K562 (cell line): ENCODE results near the gene TPCN1. TPM values are rescaled to one million over a fixed set of nuclear protein-coding genes. Genes with fewer than 3 reads are reported as not detected.
A peak's percentile ranks its signal among the peaks of the same experiment; 100 is the strongest.

Source experiments
- ATAC-seq: fragments of 200-7000 bp; cut with Tn5 transposase; 3 replicates; pipeline ENCODE4 v1.9.1; 2020; ENCODE audit warnings: moderate library complexity
- BruUV-seq: library from RNA; stranded (reverse); fragments of 400-500 nt; replicated peaks from 2 replicates; lab custom pipeline; 2021; lab: Mats Ljungman, UMichigan
- CTCF ChIA-PET: fragments of 300-600 bp; formaldehyde crosslinking; extraction: SDS; loops from one replicate; lab custom pipeline; 2021; ENCODE audit warnings: low intra/inter-chr PET ratio; lab: Yijun Ruan, JAX
- POLR2A ChIA-PET: fragments of 300-600, 350-650 bp; sonication (Branson Sonifier 250); formaldehyde crosslinking; extraction: SDS; loops from one replicate; lab custom pipeline; 2021; ENCODE audit warnings: antibody characterized with exemption, inconsistent platforms; lab: Yijun Ruan, JAX
- DNase-seq, 4 experiments: peaks; one replicate each; pipeline versions ENCODE4 v3.0.0 to v3.0.0-alpha.2; 2011 to 2018; ENCODE audit warnings: low spot score in 3 of 4, mixed read lengths in 3 of 4; ENCODE audit errors: extremely low read depth in 1 of 4
- FAIRE-seq: peaks from 2 replicates; lab custom pipeline; 2011; peaks lifted over from hg19 to GRCh38; lab: Jason Lieb, UNC
- H2AFZ ChIP-seq: 2 replicates; pipeline ENCODE4 v1.6.0; 2011; ENCODE audit warnings: low read depth, low read length, control low read depth, inconsistent platforms
- H3K27ac ChIP-seq: fragments of 200-600 bp; 3 replicates; pipeline ENCODE4 v1.8.0; 2011; ENCODE audit warnings: low read depth, mild to moderate bottlenecking, control low read depth, inconsistent platforms, low read length, moderate library complexity, mixed read lengths; ENCODE audit errors: extremely low read depth
- H3K27me3 ChIP-seq, 2 experiments: fragments of 300-600 bp in 1 of 2; 2 replicates in 1 of 2; 3 replicates in 1 of 2; pipeline versions ENCODE4 v1.6.0 to v1.8.0; 2011; ENCODE audit warnings: inconsistent platforms in 2 of 2, low read length in 2 of 2, mild to moderate bottlenecking in 1 of 2, mixed read lengths in 1 of 2, moderate library complexity in 1 of 2; ENCODE audit not compliant: control insufficient read depth in 2 of 2, insufficient read depth in 2 of 2
- H3K36me3 ChIP-seq: fragments of 300-600 bp; 3 replicates; pipeline ENCODE4 v1.8.0; 2011; ENCODE audit warnings: mild to moderate bottlenecking, low read length, inconsistent platforms; ENCODE audit not compliant: control insufficient read depth, insufficient read depth
- H3K4me1 ChIP-seq, 2 experiments: fragments of 200-600 bp in 1 of 2; replicated peaks in 1 of 2; 2 replicates in 1 of 2; 3 replicates in 1 of 2; pipeline versions ENCODE4 v1.5.1 to v1.8.0; 2011; ENCODE audit warnings: inconsistent platforms in 2 of 2, low read length in 2 of 2, mild to moderate bottlenecking in 1 of 2, mixed read lengths in 1 of 2, moderate library complexity in 1 of 2; ENCODE audit not compliant: control insufficient read depth in 2 of 2, insufficient read depth in 2 of 2
- H3K4me2 ChIP-seq: 2 replicates; pipeline ENCODE4 v1.6.1; 2011; ENCODE audit warnings: low read length, control low read depth, inconsistent platforms, mixed read lengths; ENCODE audit not compliant: insufficient read depth
- H3K4me3 ChIP-seq: fragments of 200-600 bp; sonication (generic), shearing (Covaris generic); 2 replicates; pipeline ENCODE4 v1.5.1; 2016; ENCODE audit warnings: control low read depth, inconsistent platforms
- H3K79me2 ChIP-seq: fragments of 200-600 bp; 3 replicates; pipeline ENCODE4 v1.8.0; 2011; ENCODE audit warnings: low read length, inconsistent platforms; ENCODE audit not compliant: control insufficient read depth, insufficient read depth
- H3K9ac ChIP-seq, 2 experiments: 2 replicates each; pipeline versions ENCODE4 v1.6.0 to v1.6.1; 2011; ENCODE audit warnings: low read depth in 2 of 2, low read length in 2 of 2, control low read depth in 1 of 2, inconsistent platforms in 1 of 2, mild to moderate bottlenecking in 1 of 2, mixed read lengths in 1 of 2; ENCODE audit not compliant: insufficient read depth in 1 of 2
- H3K9me1 ChIP-seq: one replicate; pipeline ENCODE4 v1.6.0; 2011; ENCODE audit warnings: inconsistent platforms, mild to moderate bottlenecking, low read length, moderate library complexity; ENCODE audit not compliant: control insufficient read depth, insufficient read depth
- H3K9me3 ChIP-seq: replicated peaks from 2 replicates; pipeline ENCODE4 v1.5.1; 2011; ENCODE audit warnings: low read depth, low read length, inconsistent platforms; ENCODE audit not compliant: control insufficient read depth, insufficient read depth
- H4K20me1 ChIP-seq: replicated peaks from 2 replicates; pipeline ENCODE4 v1.6.1; 2011; ENCODE audit warnings: low read length, inconsistent platforms, mixed read lengths; ENCODE audit not compliant: control insufficient read depth, insufficient read depth
- CLOCK ChIP-seq: fragments of 250-450 bp; sonication (Bioruptor Pico); IDR thresholded peaks from 2 replicates; pipeline ENCODE4 v1.4.0; 2020; ENCODE audit warnings: mild to moderate bottlenecking, moderate library complexity, borderline replicate concordance
- CREB1 ChIP-seq, 2 experiments: sonication (generic) in 1 of 2; formaldehyde crosslinking in 1 of 2; IDR thresholded peaks; 2 replicates each; pipeline versions ENCODE4 v1.6.1 to v1.8.0; 2012 to 2022; ENCODE audit warnings: inconsistent platforms in 1 of 2, mild to moderate bottlenecking in 1 of 2, missing genetic modification reagents in 1 of 2, moderate library complexity in 1 of 2
- EZH2 ChIP-seq: IDR thresholded peaks from 2 replicates; pipeline ENCODE4 v1.6.1; 2012; ENCODE audit warnings: low read depth, mild to moderate bottlenecking, inconsistent platforms, low read length, borderline replicate concordance
- KLF6 ChIP-seq: fragments of 250-450 bp; sonication (Bioruptor Pico); IDR thresholded peaks from 2 replicates; pipeline ENCODE4 v1.4.0; 2020; ENCODE audit warnings: mild to moderate bottlenecking, moderate library complexity, borderline replicate concordance
- MAX ChIP-seq: sonication (generic); formaldehyde crosslinking; IDR thresholded peaks from 2 replicates; pipeline ENCODE4 v1.9.0; 2022; ENCODE audit warnings: mild to moderate bottlenecking, missing genetic modification reagents
- NR3C1 ChIP-seq: sonication (generic); formaldehyde crosslinking; IDR thresholded peaks from 2 replicates; pipeline ENCODE4 v1.8.1; 2022; ENCODE audit warnings: missing genetic modification reagents
- NR4A1 ChIP-seq, 2 experiments: fragments of 250-450 bp in 1 of 2; fragments of 450-650 bp in 1 of 2; sonication (Bioruptor Pico) in 1 of 2; IDR thresholded peaks; 2 replicates each; pipeline versions ENCODE4 v1.4.0 to v1.6.1; 2016 to 2020; ENCODE audit warnings: mild to moderate bottlenecking in 2 of 2, missing compliant biosample characterization in 1 of 2, missing genetic modification characterization in 1 of 2, moderate library complexity in 1 of 2
- TFAP4 ChIP-seq: sonication (generic); formaldehyde crosslinking; IDR thresholded peaks from 2 replicates; pipeline ENCODE4 v1.8.0; 2022; ENCODE audit warnings: missing genetic modification reagents, mild to moderate bottlenecking, moderate library complexity, borderline replicate concordance
- ZBTB9 ChIP-seq: fragments of 450-650 bp; formaldehyde crosslinking; IDR thresholded peaks from 2 replicates; pipeline ENCODE4 v1.4.0; 2020; ENCODE audit warnings: mild to moderate bottlenecking, moderate library complexity
- WGBS: fragments of 100-300 bp; shearing (Covaris generic); methylation state at CpG from one replicate; pipeline ENCODE4 v1.1.6; 2016; ENCODE audit warnings: low coverage, mixed read lengths; ENCODE audit not compliant: insufficient coverage; ENCODE audit errors: missing lambda C conversion rate; 5-methylcytosine and 5-hydroxymethylcytosine counted together
- in situ Hi-C: fragments of 300-500 bp; cut with MboI; formaldehyde crosslinking; loops from 4 replicates; pipeline ENCODE4 v1.15.0; 2018; ENCODE audit warnings: inconsistent platforms, mixed read lengths
- intact Hi-C: fragments of 100-400 bp; cut with micrococcal nuclease; formaldehyde crosslinking; loops from 2 replicates; pipeline ENCODE4 v1.14.2; 2022
- polyA plus RNA-seq, 8 experiments: library from polyadenylated mRNA; depleted of rRNA in 4 of 8; stranded (reverse) in 5 of 8; unstranded in 3 of 8; fragments of >200 nt; fragmentation: Nextera tagmentation in 2 of 8; fragmentation: Illumina TruSeq in 1 of 8; extraction: Ambion mirVana in 2 of 8; extraction: Trizol in 1 of 8; gene quantifications; 2 replicates each; pipeline versions ENCODE4 v1.2.1 to v1.2.3, GENCODE V29; 2011 to 2014; ENCODE audit warnings: inconsistent platforms in 1 of 8, missing spikeins in 1 of 8
- total RNA-seq, 7 experiments: library from RNA; depleted of rRNA in 6 of 7; stranded (reverse); fragments of >200 nt in 6 of 7; fragmentation: Illumina TruSeq in 2 of 7; extraction: Trizol in 2 of 7; gene quantifications; 2 replicates each; pipeline versions ENCODE4 v1.2.1 to v1.2.3, GENCODE V29; 2011 to 2021; ENCODE audit warnings: low replicate concordance in 1 of 7

TPCN1 gene
- total and polyA plus RNA-seq, 9 of the 15 experiments (the other 6 are each of a cell fraction or from before 2014, with no cell fraction given) = 0.80 to 23.8 (median 7.4) TPM

- DNase-seq (no peak), ATAC-seq (no peak), FAIRE-seq (no peak)
- Histone ChIP-seq H3K27me3 (no peaks in the 10 kb centered on the region), H3K9me1 (no peaks in the 10 kb centered on the region), H3K9ac (peak overlapping the region in 1 of 2 experiments; percentile 55; a peak in 1 of 4 replicates), H2AFZ (no peak overlapping the region), H3K27ac (no peak overlapping the region), H4K20me1 (no peaks in the 10 kb centered on the region), H3K4me2 (no peak overlapping the region), H3K4me3 (no peak overlapping the region), H3K79me2 (no peaks in the 10 kb centered on the region), H3K9me3 (no peaks in the 10 kb centered on the region), H3K4me1 (peaks cover 19 to 31% of the 10 kb centered on the region in 2 experiments; a peak in 4 of 5 replicates), H3K36me3 (peaks cover 38% of the 10 kb centered on the region; the same call in 2 of the 3 replicates)
- 85% methylated on average over 20 of the region's 21 CpGs for WGBS
- intact Hi-C loops (no loop called here), in situ Hi-C loops (no loop called here)
- ChIA-PET POLR2A (interaction anchor here (0.6 kb wide), 1 partner anchor 135 kb away, joined by 3 read pairs; no protein-coding TSS in a partner anchor), CTCF (no interaction called here)
- no TSS peak for BruUV-seq
- TF ChIP-seq CREB1 (IDR thresholded peaks at IDR 0.05) (no peak), CREB1 (CRISPR knock-in tag; IDR thresholded peaks at IDR 0.05) (no peak), MAX (peak; percentile 36; the same call in 1 of the 2 replicates), NR3C1 (CRISPR knock-in tag) (no peak), EZH2 (no peak), ZBTB9 (no peak), TFAP4 (CRISPR knock-in tag) (peak; percentile 40; the same call in 1 of the 2 replicates), CLOCK (no peak), NR4A1 (CRISPR knock-in tag; IDR thresholded peaks at IDR 0.05) (no peak), NR4A1 (tag; IDR thresholded peaks at IDR 0.05) (no peak), KLF6 (no peak)
Observed at GRCh38 chr12:113247123-113248050, 26.1 kb downstream of the TPCN1 start.
